GM18511 (cell line): ENCODE results near the gene CAPZB.

ENCODE experiments used
- ATAC-seq: cut with Tn5 transposase; IDR thresholded peaks from one replicate; pipeline ENCODE4 v1.9.1; 2021; ENCODE audit warnings: mild to moderate bottlenecking, moderate library complexity; ENCODE audit not compliant: unreplicated experiment

Gene CAPZB

DNA sequence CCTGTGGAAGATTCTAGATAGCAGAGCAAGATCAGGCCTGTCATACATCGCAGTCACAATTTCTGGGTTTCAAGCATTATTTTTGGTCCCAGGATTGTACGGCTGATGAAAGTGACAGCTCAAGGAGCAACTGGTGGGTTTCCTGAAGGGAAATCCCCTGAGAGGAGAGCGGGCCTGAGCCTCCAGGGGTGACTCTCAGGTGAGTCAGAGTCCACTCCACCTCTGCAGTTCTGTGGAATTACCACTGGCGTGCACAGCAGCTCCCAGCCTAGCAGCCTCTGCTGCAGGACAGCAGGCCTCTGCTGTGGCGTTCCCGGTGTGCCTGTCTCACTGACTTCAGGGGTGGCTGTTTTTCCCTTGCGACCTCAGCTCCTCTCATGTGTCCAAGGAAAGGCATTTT lies 148.8 kb downstream of the CAPZB start:
- ATAC-seq, result no peak

DNA sequence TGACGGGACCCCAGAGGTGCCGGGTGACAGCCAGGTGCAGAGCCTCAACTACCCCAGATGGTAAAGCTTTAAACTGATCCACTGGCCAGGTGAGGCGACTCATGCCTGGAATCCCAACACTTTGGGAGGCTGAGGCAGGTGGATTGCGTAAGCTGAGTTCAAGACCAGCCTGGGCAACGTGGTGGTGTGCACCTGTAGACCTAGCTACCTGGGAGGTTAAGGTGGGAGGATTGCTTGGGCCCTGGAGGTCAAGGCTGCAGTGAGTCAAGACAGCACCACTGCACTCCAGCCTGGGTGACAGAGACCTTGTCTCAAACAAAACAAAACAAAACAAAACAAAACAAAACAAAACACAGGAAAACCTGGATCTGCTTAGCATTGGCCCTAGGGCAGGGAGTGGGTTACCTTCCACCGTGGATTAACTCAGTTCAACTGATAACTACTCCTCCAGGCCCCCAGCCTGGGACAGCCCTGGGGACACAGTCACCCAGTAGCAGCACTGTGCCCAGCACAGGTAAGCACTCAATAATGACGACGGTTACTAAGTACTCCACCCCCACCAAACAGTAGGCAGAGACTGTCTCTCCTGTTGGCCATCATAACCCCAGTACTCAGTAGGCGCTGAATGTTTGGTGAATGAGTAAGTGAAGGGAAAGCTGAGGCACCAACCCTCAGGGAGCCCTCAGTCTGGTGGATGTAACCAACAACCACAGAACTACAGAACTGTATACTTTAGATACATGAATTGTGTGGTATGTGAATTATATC lies 151.6 kb downstream of the CAPZB start:
- ATAC-seq, result no peak

GRCh38 chr1:19332832-19333231 lies 152.5 kb downstream of the CAPZB start:
- ATAC-seq, result no peak

- no peak for ATAC-seq
Measured at GRCh38 chr1:19331262-19331878, 154.0 kb downstream of the CAPZB start.

DNA sequence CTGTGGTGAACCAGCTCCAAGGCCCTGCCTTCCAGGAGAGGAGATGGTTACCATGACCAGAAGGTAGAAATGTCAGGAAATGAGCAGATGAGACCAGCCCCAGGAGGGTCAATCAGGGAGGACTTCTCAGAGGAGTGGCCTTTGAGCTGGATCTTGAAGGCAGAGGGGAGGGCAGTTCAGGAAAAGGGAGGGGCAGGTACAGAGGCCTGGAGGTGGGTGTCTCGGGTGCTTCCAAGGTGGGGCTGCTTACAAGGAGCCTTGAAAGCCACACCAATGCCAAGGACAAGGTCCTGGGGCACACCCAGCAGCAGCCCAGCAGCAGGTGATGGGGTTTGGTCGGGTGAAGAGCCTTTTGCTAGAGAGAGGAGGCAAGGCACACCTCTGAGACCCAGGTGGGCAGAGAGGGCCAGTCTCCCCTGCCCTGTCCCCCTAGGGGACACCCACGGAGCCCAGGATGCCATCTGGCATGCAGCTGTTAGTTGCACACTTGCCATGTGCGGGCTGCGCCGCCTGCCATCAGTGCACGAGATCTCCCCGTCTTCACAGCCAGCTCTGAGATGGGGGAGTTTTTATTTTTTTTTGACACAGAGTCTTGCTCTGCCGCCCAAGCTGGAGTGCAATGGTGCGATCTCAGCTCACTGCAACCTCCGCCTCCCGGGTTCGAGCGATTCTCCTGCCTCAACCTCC lies 154.7 kb downstream of the CAPZB start:
- ATAC-seq, result no peak

- ATAC-seq, result no peak
Measured at GRCh38 chr1:19329611-19330010, 155.7 kb downstream of the CAPZB start.

- ATAC-seq, result no peak
Measured at GRCh38 chr1:19329188-19329587, 156.2 kb downstream of the CAPZB start.

- no peak for ATAC-seq
Measured at GRCh38 chr1:19328486-19328885, 156.9 kb downstream of the CAPZB start.

- no peak for ATAC-seq
Measured at GRCh38 chr1:19327736-19328135, 157.6 kb downstream of the CAPZB start.

- no peak for ATAC-seq
Measured at GRCh38 chr1:19327301-19327700, 158.0 kb downstream of the CAPZB start.

DNA sequence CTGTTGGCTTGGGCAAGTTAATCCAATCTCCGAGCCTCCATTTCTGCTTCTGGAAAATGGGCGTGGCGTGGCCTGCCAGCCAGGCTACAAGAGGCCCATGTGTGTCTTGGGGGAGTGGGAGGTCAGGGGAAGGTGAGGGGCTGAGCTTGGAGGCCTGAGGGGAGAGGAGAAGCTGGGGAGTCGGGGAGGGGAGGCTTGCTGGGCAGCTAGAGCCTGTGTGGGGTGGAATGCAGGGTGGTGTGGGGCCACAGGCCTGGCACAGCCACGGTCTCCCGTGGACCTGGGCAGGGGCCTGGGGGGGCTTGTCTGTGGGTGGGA lies 158.6 kb downstream of the CAPZB start:
- no peak for ATAC-seq

DNA sequence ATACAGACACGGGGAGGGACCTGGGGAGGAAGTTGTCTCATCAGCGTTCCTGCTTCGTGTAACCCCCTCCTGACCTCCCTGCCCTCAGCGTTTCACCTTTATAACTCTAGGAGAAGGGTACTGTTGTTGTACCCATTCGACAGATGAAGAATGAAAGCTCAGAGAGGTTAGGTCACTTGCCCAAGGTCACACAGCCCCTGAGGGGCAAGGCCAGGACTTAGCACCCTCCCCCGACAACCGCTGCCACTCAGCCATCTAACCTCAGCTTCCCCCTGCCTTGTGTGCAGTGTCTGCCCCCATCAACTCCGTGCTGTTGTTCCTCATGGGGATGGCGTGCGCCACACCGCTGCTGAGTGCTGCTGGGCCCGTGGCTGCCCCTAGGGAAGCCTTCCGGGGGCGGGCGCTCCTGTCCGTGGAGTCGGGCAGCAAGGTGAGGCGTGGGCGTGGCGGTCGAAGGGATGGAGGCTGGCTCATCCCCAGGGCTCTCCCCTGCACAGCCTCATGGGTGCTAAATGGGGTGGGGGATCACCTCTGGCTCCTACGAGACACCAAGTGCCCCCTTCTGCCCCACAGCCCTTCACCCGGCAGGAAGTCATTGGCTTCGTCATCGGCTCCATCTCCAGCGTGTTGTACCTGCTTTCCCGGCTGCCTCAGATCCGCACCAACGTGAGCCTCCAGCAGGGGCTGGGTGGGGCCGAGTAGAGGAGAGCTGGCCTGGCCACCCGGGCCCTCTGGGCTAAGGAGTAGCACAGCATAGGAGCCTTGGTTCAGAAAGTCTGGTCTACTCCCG lies 159.2 kb downstream of the CAPZB start:
- no peak for ATAC-seq

- ATAC-seq, result no peak
Measured at GRCh38 chr1:19325368-19325957, 159.9 kb downstream of the CAPZB start.

GRCh38 chr1:19324665-19324990 lies 160.7 kb downstream of the CAPZB start:
- ATAC-seq, result no peak

- no peak for ATAC-seq
Measured at GRCh38 chr1:19323987-19324664, 161.2 kb downstream of the CAPZB start.

- no peak for ATAC-seq
Measured at GRCh38 chr1:19322481-19322880, 162.9 kb downstream of the CAPZB start.

DNA sequence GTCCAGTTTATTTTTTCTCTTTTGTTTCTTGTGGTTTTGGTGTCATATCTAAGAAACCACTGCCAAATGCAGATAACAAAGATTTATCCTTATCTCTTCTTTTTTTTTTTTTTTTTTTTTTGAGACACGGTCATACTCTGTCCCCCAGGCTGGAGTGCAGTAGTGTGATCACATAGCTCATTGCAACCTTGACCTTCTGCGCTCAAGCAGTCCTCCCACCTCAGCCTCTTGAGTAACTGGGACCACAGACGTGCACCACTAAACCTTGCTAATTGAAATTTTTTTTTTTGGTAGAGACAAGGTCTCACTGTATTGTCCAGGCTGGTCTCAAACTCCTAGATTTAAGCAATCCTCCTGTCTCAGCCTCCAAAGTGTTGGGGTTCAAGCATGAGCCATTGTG lies 164.3 kb downstream of the CAPZB start:
- ATAC-seq, result no peak

DNA sequence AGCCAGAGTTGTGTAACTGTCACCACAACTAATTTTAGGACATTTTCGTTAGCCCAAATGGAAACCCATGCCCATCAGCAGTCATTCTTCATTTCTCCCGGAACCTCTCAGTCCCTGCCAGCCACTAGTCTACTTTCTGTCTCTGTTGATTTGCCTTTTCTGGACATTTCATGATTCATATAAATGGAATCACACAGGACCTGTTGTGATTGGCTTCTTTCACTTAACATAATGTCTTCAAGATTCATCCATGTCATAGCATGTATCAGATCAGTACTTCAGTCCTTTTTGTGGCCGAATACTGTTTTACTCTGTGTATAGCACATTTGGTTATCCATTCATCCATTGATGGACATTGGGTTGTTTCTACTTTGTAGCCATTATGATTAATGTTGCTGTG lies 166.1 kb downstream of the CAPZB start:
- no peak for ATAC-seq

DNA sequence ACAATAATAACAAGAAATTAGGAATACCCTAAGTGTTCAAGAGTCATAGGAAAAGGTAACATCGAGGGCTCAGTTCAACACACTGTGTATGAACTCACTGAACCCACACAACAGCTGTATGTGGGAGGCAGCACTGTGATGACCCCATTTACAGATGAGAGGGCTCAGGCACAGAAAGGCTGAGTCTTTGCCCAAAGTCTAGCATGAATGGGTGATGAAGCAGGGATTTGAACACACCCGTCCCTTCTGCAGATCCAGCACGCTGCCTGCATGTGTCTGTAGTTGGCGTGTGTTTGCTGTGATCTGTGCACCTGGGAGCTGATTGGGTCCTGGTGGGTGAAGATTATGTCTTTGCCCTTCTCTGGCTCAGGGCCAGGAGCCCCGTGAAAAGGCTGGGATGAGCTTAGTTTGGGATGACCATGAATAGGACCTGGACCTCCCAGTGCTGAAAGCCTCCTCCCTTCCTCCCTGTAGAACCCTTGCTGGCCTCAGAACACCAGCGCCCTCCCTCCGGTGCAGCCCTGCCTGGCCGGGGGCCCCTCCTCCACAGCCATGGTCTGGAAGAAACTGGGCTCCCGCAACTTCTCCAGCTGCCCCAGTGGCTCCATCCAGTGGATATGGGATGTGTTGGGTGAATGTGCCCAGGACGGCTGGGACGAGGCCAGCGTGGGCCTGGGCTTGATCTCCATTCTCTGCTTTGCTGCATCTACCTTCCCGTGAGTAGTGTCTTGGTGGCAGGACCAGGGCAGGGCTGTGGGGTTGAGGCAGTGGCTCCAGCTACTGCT lies 168.0 kb downstream of the CAPZB start:
- ATAC-seq, result no peak
